Measurements from ENCODE around the gene IFI27. TPM values are rescaled to one million over a fixed set of nuclear protein-coding genes. Genes with fewer than 3 reads are reported as not detected.

Gene IFI27
- total RNA-seq, 1 experiment from 2014 or later = 2.3 TPM

- in situ Hi-C loops (cut with HindIII; ENCODE audit: low pct_unique_long_range_greater_than_20kb, low sequenced_read_pairs) = no loop called here
- Histone ChIP-seq H3K27me3 (ENCODE audit: control insufficient read depth, insufficient read depth, low read length) (no peaks in the 10 kb centered on the region), H3K27ac (ENCODE audit: low read length) (no peak overlapping the region), H3K36me3 (ENCODE audit: control insufficient read depth, insufficient read depth, low read length) (no peaks in the 10 kb centered on the region), H3K4me1 (ENCODE audit: control insufficient read depth, insufficient read depth, low read length) (peaks cover 4% of the 10 kb centered on the region), H3K9me3 (ENCODE audit: control insufficient read depth, insufficient read depth, low read depth, low read length) (no peaks in the 10 kb centered on the region), H3K4me3 (ENCODE audit: low read depth in 2 of 2, low read length in 2 of 2) (no peak overlapping the region)
- no TSS peak for BruUV-seq (replicated peaks)
- ATAC-seq (no peak), DNase-seq (ENCODE audit: low read depth, low spot score) (no peak)
- CTCF ChIA-PET = interaction anchor here (0.6 kb wide), 2 partner anchors 90 to 93 kb away, joined by 3 to 4 read pairs; no protein-coding TSS in a partner anchor
- intact Hi-C loops (cut with micrococcal nuclease; ENCODE audit: unreplicated experiment) = no loop called here
- no peak for TF ChIP-seq POLR2AphosphoS5 (IDR thresholded peaks at IDR 0.05; ENCODE audit: low read depth, low read length)
- POLR2A ChIA-PET = interaction anchor here (0.5 kb wide), 1 partner anchor 56 kb away, joined by 3 read pairs; no protein-coding TSS in a partner anchor
These were observed 17.8 kb downstream of the IFI27 start for GRCh38 chr14:94128216-94128839.

GRCh38 chr14:94129111-94129757 is 18.7 kb downstream of the IFI27 start, which contains the start of gene IFI27L2:
Gene IFI27L2, minus strand, starts transcription at chr14:94129604. Its CDS starts 40 bp downstream, at chr14:94129564.
- intact Hi-C loops (cut with micrococcal nuclease; ENCODE audit: unreplicated experiment) = no loop called here
- in situ Hi-C loops (cut with HindIII; ENCODE audit: low pct_unique_long_range_greater_than_20kb, low sequenced_read_pairs) = no loop called here
- no TSS peak for BruUV-seq (replicated peaks)

More at GRCh38 chr14:94129111-94129757, 18.7 kb downstream of the IFI27 start, which contains the start of gene IFI27L2:
- no peaks in the 10 kb centered on the region for H3K36me3 ChIP-seq (ENCODE audit: control insufficient read depth, insufficient read depth, low read length)
- H3K27me3 ChIP-seq (ENCODE audit: control insufficient read depth, insufficient read depth, low read length) = no peaks in the 10 kb centered on the region
- TF ChIP-seq TCF7L2 (IDR thresholded peaks at IDR 0.05; ENCODE audit: low read depth, low read length) = no peak
- no peak for TF ChIP-seq REST (IDR thresholded peaks at IDR 0.05; ENCODE audit: insufficient read depth in 1 of 2, low read depth in 2 of 2, low read length in 1 of 2)
- no peak for TF ChIP-seq POLR2AphosphoS5 (IDR thresholded peaks at IDR 0.05; ENCODE audit: low read depth, low read length)
- TF ChIP-seq SIN3A (IDR thresholded peaks at IDR 0.05; ENCODE audit: borderline replicate concordance, insufficient read depth, low read depth, low read length) = no peak
- TF ChIP-seq CTCF (IDR thresholded peaks at IDR 0.05) = no peak
- peak within 1 kb of the TSS; percentile 47 to 68 for H3K4me3 ChIP-seq (ENCODE audit: low read depth in 2 of 2, low read length in 2 of 2)
- H3K4me1 ChIP-seq (ENCODE audit: control insufficient read depth, insufficient read depth, low read length) = peaks cover 4% of the 10 kb centered on the region
- no peak within 1 kb of the TSS for H3K27ac ChIP-seq (ENCODE audit: low read length)
- ChIA-PET POLR2A (no interaction called here), CTCF (interaction anchor here (0.6 kb wide), 5 partner anchors 62 to 569 kb away, joined by 3 to 8 read pairs (median 4); no protein-coding TSS in a partner anchor)
- ATAC-seq = peak; percentile 92
- H3K9me3 ChIP-seq (ENCODE audit: control insufficient read depth, insufficient read depth, low read depth, low read length) = no peaks in the 10 kb centered on the region
- DNase-seq (ENCODE audit: low read depth, low spot score) = no peak

All from Panc1 (cell line).